DLD1 (cell line): ENCODE measurements around the gene RNF26.

Experiments
- in situ Hi-C: cut with HindIII; loops from 2 replicates; pipeline ENCODE4 v1.10.0; 2017; ENCODE audit warnings: low sequenced_read_pairs

The RNF26 gene

GRCh38 chr11:119334174-119334930 is at the start of gene RNF26:
TSS of gene RNF26 (plus strand) at chr11:119334527. CDS start at chr11:119335123, 596 bp downstream.
- in situ Hi-C loops, result no loop called here

- in situ Hi-C loops, result no loop called here
Measured at GRCh38 chr11:119285431-119285830, 48.9 kb upstream of the RNF26 start.

- in situ Hi-C loops, result no loop called here
Measured at GRCh38 chr11:119288219-119288618, 46.1 kb upstream of the RNF26 start.

- in situ Hi-C loops, result no loop called here
Measured at GRCh38 chr11:119290894-119291497, 43.3 kb upstream of the RNF26 start.

- in situ Hi-C loops, result no loop called here
Measured at GRCh38 chr11:119293461-119293860, 40.9 kb upstream of the RNF26 start.

GRCh38 chr11:119295178-119295577 is 39.1 kb upstream of the RNF26 start:
- in situ Hi-C loops, result no loop called here

GRCh38 chr11:119297938-119298337 is 36.4 kb upstream of the RNF26 start:
- in situ Hi-C loops, result no loop called here

- in situ Hi-C loops, result no loop called here
Measured at GRCh38 chr11:119298726-119299125, 35.6 kb upstream of the RNF26 start.

GRCh38 chr11:119299416-119299815 is 34.9 kb upstream of the RNF26 start:
- in situ Hi-C loops, result no loop called here

- in situ Hi-C loops, result loop anchor here (10.0 kb wide), 1 partner anchor 74 kb away; no protein-coding TSS in a partner anchor
Measured at GRCh38 chr11:119300198-119300964, 33.9 kb upstream of the RNF26 start.

GRCh38 chr11:119303227-119303718 is 31.1 kb upstream of the RNF26 start:
- in situ Hi-C loops, result loop anchor here (10.0 kb wide), 1 partner anchor 72 kb away; no protein-coding TSS in a partner anchor

- in situ Hi-C loops, result loop anchor here (10.0 kb wide), 1 partner anchor 69 kb away; no protein-coding TSS in a partner anchor
Measured at GRCh38 chr11:119305556-119306372, 28.6 kb upstream of the RNF26 start.

GRCh38 chr11:119306373-119306890 is 27.9 kb upstream of the RNF26 start:
- in situ Hi-C loops, result loop anchor here (10.0 kb wide), 1 partner anchor 68 kb away; no protein-coding TSS in a partner anchor

- in situ Hi-C loops, result loop anchor here (10.0 kb wide), 1 partner anchor 68 kb away; no protein-coding TSS in a partner anchor
Measured at GRCh38 chr11:119307219-119307618, 27.1 kb upstream of the RNF26 start.

GRCh38 chr11:119307974-119308373 is 26.4 kb upstream of the RNF26 start:
- in situ Hi-C loops, result loop anchor here (10.0 kb wide), 1 partner anchor 67 kb away; no protein-coding TSS in a partner anchor

- in situ Hi-C loops, result loop anchor here (10.0 kb wide), 1 partner anchor 65 kb away; no protein-coding TSS in a partner anchor
Measured at GRCh38 chr11:119309411-119309810, 24.9 kb upstream of the RNF26 start.

- in situ Hi-C loops, result loop anchor here (10.0 kb wide), 1 partner anchor 65 kb away; no protein-coding TSS in a partner anchor
Measured at GRCh38 chr11:119309953-119310681, 24.2 kb upstream of the RNF26 start.

- in situ Hi-C loops, result no loop called here
Measured at GRCh38 chr11:119310682-119311052, 23.7 kb upstream of the RNF26 start.

- in situ Hi-C loops, result no loop called here
Measured at GRCh38 chr11:119314726-119315125, 19.6 kb upstream of the RNF26 start.
